SK-N-MC (cell line): ENCODE results near the gene PFN4.

Source experiments
- EZH2 ChIP-seq: fragments of 200-600 bp; sonication (generic); IDR thresholded peaks from one replicate; pipeline ENCODE4 v1.6.1; 2017; ENCODE audit warnings: antibody characterized with exemption
- FOXP2 ChIP-seq: optimal IDR thresholded peaks from 2 replicates; pipeline ENCODE3; 2011; ENCODE audit warnings: mild to moderate bottlenecking, moderate library complexity; ENCODE audit not compliant: insufficient read depth; ENCODE audit errors: extremely low read length, control extremely low read depth
- POLR2AphosphoS5 ChIP-seq: IDR thresholded peaks from 2 replicates; pipeline ENCODE4 v1.6.1; 2012; ENCODE audit warnings: mild to moderate bottlenecking, low read depth, low read length, borderline replicate concordance

DNA sequence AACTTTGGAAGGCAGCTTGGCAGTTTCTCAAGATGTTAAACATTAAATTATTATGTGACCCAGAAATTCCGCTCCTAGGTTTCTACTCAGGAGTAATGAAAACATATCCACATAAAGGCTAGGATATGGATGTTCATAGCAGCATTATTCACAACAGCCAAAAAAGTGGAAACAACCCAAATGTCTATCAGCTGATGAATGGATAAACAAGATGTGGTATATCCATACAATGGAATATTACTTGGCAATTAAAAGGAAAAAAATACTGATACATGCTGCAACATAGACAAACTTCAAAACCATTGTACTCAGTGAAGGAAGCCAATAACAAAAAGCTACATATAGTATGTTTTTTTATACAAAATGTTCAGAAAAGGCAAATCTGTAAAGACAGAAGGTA lies 39.4 kb upstream of the PFN4 start:
- no peak for TF ChIP-seq POLR2AphosphoS5
- no peak for TF ChIP-seq EZH2
- TF ChIP-seq FOXP2: no peak
